Adrenal gland (tissue), 5 donors: ENCODE measurements around the gene ST8SIA4.

Source experiments
- CTCF ChIP-seq, 6 experiments: fragments of 450-650 bp in 4 of 6; fragments of 200-600 bp in 2 of 6; sonication (generic) in 1 of 6; IDR thresholded peaks; 1 replicate in 5 of 6; 2 replicates in 1 of 6; pipeline versions ENCODE4 v1.5.1 to v1.8.0; 2016 to 2021; ENCODE audit warnings: antibody characterized with exemption in 6 of 6, mild to moderate bottlenecking in 2 of 6, moderate library complexity in 1 of 6
- POLR2A ChIP-seq, 2 donors: fragments of 450-650 bp; IDR thresholded peaks; one replicate each; pipeline ENCODE4 v1.6.1; 2017; ENCODE audit warnings: antibody characterized with exemption in 2 of 2, mild to moderate bottlenecking in 2 of 2, moderate library complexity in 1 of 2
- donor health status: DM: no; HTN: no; CAD: no.

- TF ChIP-seq CTCF (IDR thresholded peaks at IDR 0.05) (no peak), POLR2A (IDR thresholded peaks at IDR 0.05) (no peak)
These were observed 141.9 kb downstream of the ST8SIA4 start for GRCh38 chr5:100761192-100761591.
